SW 1271 (cell line): ENCODE data around the gene RHBDD3.

Experiments used
- DNase-seq, 2 experiments: peaks; one replicate each; lab custom pipeline; 2025; lab: John Stamatoyannopoulos, UW

The RHBDD3 gene

DNA sequence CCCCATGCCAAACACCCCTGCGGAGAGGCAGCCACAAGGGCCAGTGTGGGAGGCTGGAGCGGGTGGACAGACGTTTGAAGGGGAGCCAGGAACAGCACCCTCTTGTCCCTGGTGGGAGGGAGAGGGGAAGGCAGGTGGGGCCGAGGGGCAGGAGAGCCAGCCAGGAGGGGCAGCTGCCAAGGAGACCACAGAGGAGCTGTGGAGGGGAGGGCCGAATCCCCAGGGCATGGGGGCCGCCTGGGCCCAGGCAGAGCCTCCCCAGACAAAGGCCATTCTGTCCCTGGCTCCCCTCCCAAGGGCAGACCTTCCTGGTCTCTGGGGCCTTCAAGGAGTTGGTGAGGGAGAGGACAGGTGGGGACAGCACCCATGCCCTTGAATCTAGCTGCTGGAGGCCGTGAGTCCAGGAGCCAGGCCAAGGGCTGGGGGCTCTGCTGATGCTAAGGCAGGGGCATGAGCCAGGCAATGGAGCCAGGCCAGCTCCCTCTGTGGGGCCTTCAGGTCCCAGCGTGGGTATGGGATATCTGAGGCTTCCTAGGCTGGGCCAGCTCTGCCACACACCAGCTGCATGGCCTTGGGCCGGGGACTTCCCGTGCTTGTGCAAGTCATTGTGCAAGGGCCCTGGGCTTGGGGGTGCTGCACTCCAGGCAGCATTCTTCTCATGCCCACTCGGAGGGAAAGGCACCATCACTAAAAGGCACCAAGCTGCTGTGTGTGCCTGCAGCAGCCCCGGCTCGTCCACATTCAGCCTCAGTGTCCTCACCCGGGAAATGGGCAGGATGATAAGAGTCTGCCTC, 50.7 kb downstream of the RHBDD3 start:
- DNase-seq, result no peak

DNA sequence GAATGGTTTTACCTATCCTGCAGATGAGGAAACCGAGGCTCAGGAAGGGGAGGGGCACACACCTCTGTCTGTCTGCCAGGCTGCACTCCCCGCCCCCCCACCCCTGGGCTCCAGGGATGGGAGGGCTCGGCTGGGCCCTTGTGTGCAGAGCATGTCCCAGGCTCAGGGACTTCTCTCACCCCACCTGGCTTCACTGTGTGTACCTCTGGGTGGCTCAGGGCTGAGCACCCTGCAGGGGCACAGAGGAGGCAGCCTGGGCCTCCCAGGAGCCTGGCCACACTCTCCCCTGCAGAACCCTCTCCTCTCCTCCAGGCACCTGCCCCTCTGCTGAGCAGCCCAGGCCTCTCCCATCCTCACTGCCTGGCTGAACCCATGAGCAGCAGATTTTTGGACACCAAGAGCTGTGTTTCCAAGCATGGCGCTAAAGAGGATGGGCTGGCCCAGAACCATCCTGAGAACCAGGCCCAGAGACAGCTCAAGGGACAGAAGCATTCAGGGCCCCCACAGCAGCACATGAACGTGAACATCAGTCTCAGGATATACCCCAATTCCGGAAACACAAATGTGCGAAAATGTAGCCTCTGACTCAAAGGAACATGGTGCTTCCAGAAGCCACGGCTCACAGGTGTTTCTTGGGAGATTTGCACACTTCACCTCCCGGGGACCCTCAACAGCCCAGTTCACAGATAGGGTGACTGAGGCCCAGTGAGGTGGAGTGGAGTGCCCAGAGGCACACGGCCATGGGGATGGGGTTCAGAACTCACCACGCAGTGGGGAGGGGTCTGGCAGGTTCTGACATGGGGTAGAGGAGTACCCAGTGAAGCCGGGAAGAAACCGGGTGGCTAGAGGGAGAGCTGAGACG, 51.5 kb downstream of the RHBDD3 start:
- DNase-seq, result no peak

GRCh38 chr22:29215012-29215860, 52.5 kb downstream of the RHBDD3 start:
- DNase-seq, result no peak

DNA sequence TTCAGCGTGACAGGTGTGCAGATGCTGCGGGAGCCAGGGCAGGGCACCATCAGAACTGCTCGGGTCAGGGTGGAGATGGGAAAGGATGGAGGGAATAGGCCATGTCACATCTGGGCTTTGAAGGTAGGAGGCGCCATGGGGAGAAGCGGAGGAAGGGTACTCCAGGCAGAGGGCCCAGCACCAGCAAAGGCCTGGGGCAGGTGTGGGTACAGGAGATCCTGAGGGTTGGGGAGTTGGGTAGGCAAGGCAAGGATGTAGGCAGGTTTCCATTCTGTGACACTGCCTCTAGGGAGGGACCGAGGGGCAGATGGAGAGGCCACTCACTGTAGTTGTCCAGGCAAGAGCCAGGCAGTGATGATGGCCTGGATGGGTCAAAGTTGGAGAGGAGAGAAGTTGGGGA, 53.5 kb downstream of the RHBDD3 start:
- no peak for DNase-seq

DNA sequence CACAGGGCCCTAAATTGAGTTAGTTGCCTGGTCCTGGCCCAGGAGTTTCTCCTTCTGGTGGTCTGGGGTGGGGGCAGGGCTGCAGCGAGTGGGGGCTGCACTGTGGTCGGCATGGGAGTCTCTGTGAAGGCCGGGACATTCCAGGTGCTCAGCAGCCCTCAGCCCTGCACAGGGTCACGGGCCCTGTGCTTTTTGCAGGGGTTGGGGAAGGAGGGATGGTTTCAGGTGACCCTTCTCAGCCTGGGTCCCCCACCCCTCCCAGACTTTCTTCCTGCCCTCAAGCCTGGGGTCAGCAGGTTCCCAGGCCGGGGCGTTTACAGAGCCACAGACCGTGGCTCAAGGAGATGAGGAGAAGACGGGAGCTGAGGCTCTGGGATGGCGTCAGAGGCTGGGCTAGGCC, 54.3 kb downstream of the RHBDD3 start:
- no peak for DNase-seq

- DNase-seq, result no peak
Observed at GRCh38 chr22:29212743-29213142, 55.0 kb downstream of the RHBDD3 start.

DNA sequence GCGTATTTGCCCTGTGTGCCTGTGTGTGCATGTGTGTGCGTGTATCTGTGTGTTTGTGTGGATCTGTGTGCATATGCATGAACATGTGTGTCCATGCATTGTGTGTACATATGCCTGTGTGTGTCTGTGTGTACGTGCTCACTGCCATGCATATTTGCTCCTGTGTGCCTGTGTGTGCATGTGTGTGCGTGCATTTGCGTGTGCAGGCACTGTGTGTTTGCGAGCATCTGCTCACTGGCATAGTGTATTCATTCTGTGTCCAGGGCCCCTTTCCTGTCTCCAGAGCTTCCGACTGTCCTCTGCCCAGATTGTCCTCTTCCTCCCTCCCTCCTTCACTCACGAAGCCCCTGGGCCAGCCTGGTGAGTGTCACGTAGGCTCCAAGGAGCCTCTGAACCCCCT, 56.3 kb downstream of the RHBDD3 start:
- DNase-seq, result no peak

DNA sequence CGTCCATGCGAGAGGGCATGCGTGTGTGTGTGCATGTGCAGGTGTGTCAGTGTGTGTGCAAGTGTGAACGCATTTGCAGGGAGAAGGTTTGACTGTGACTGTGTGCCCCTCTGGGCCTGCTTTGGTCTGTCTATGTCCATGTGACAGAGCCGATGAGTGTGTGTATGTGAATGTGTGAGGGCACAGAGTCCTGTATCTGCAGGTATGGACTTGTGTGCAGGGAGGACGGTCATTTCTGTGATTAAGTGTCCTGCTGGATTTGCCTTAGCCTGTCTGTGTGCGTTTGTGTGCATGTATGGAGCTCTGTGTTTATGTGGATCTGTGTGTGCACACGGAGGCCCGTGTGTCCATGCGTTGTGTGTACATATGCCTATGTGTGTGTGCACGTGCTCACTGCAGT, 56.7 kb downstream of the RHBDD3 start:
- DNase-seq, result no peak
